Gastrocnemius medialis (tissue), 4 donors: ENCODE data around the gene NOS1AP. TPM values are rescaled to one million over a fixed set of nuclear protein-coding genes. Genes with fewer than 3 reads are reported as not detected.

ENCODE experiments used
- ATAC-seq, 2 donors: fragments of 150-250 bp; one replicate each; pipeline ENCODE4 v1.9.1; 2016
- DNase-seq, 2 donors: peaks; one replicate each; pipeline ENCODE4 v3.0.0-alpha.2; 2019
- H3K27ac ChIP-seq, 4 donors: fragments of 200-600 bp; sonication (generic); 1 replicate in 1 of 4; 2 replicates in 3 of 4; pipeline ENCODE4 v1.5.1; 2016 to 2018; ENCODE audit warnings: mild to moderate bottlenecking in 2 of 4, moderate library complexity in 1 of 4
- H3K27me3 ChIP-seq, 3 donors: fragments of 200-600 bp; sonication (generic) in 2 of 3; 1 replicate in 1 of 3; 2 replicates in 2 of 3; pipeline versions ENCODE4 v1.5.1 to v1.6.0; 2016 to 2019; ENCODE audit warnings: mild to moderate bottlenecking in 1 of 3, moderate library complexity in 1 of 3
- H3K36me3 ChIP-seq, 2 donors: fragments of 200-600 bp; sonication (generic) in 1 of 2; one replicate each; pipeline ENCODE4 v1.5.1; 2017 to 2018
- H3K4me1 ChIP-seq, 2 donors: fragments of 200-600 bp; sonication (generic) in 1 of 2; one replicate each; pipeline ENCODE4 v1.5.1; 2016 to 2017; ENCODE audit warnings: mild to moderate bottlenecking in 2 of 2
- H3K4me3 ChIP-seq, 4 donors: fragments of 200-600 bp; sonication (generic) in 3 of 4; 1 replicate in 1 of 4; 2 replicates in 3 of 4; pipeline ENCODE4 v1.5.1; 2016 to 2019; ENCODE audit warnings: mild to moderate bottlenecking in 2 of 4
- H3K9me3 ChIP-seq, 3 donors: fragments of 200-600 bp; sonication (generic) in 2 of 3; 1 replicate in 1 of 3; 2 replicates in 2 of 3; pipeline ENCODE4 v1.5.1; 2016 to 2019
- POLR2A ChIP-seq, 2 donors: fragments of 450-650 bp; IDR thresholded peaks; one replicate each; pipeline ENCODE4 v1.6.1; 2017; ENCODE audit warnings: antibody characterized with exemption in 2 of 2, mild to moderate bottlenecking in 2 of 2, moderate library complexity in 2 of 2
- in situ Hi-C, 4 donors: fragments of 200-750 bp; cut with MboI; loops; one replicate each; pipeline versions ENCODE4 v1.15.0 to v1.8.0; 2017; ENCODE audit warnings: low sequenced_read_pairs in 4 of 4
- intact Hi-C: fragments of 100-400 bp; cut with DNase I; formaldehyde crosslinking; loops from one replicate; pipeline ENCODE4 v1.15.1; 2023; ENCODE audit warnings: low total_unique reads
- total RNA-seq, 4 donors: library from RNA; depleted of rRNA; stranded (reverse); fragments of >200 nt; gene quantifications; one replicate each; pipeline versions ENCODE4 v1.1.0 to v1.2.3, GENCODE V29; 2016
- TF ChIP-seq, protein P1 (sequence below), 5 experiments: fragments of 450-650 bp in 3 of 5; fragments of 200-600 bp in 2 of 5; sonication (generic) in 2 of 5; IDR thresholded peaks in 4 of 5; conservative IDR thresholded peaks in 1 of 5; 1 replicate in 4 of 5; 2 replicates in 1 of 5; pipeline ENCODE4 v1.5.1; 2016 to 2019; ENCODE audit warnings: antibody characterized with exemption in 5 of 5, mild to moderate bottlenecking in 3 of 5, moderate library complexity in 3 of 5

Gene NOS1AP
- total RNA-seq, 4 donors from 2014 or later, result 0.20 to 0.40 (median 0.25) TPM

DNA sequence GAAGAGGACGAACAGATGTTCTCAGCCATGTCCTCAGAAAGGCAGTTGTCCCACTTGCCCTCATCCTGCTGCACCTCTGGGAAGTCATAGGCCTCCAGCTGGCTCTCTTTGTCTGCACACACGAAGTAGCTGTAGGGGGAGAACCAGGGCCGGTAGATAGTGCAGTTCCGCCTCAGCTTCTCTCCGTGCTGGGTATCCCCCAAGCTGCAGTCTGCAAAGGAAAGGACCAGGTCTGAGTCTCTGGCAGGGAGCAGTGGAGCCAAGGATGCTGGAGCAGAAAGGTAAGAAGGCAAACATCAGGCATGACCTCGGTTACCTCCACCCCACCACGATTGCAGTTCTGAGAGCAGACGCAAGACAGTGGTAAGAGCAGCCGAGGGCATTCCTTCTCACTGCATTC lies 304.9 kb downstream of the NOS1AP start:
- TF ChIP-seq POLR2A (IDR thresholded peaks at IDR 0.05), result no peak
- TF ChIP-seq, protein P1, sequence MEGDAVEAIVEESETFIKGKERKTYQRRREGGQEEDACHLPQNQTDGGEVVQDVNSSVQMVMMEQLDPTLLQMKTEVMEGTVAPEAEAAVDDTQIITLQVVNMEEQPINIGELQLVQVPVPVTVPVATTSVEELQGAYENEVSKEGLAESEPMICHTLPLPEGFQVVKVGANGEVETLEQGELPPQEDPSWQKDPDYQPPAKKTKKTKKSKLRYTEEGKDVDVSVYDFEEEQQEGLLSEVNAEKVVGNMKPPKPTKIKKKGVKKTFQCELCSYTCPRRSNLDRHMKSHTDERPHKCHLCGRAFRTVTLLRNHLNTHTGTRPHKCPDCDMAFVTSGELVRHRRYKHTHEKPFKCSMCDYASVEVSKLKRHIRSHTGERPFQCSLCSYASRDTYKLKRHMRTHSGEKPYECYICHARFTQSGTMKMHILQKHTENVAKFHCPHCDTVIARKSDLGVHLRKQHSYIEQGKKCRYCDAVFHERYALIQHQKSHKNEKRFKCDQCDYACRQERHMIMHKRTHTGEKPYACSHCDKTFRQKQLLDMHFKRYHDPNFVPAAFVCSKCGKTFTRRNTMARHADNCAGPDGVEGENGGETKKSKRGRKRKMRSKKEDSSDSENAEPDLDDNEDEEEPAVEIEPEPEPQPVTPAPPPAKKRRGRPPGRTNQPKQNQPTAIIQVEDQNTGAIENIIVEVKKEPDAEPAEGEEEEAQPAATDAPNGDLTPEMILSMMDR (IDR thresholded peaks at IDR 0.05 in 4 of 5, conservative IDR thresholded peaks at IDR 0.05 in 1 of 5), result no peak
- intact Hi-C loops, result no loop called here
- H3K4me1 ChIP-seq, result no peaks in the 10 kb centered on the region
- no peaks in the 10 kb centered on the region for H3K36me3 ChIP-seq
- in situ Hi-C loops, result no loop called here
- DNase-seq (no peak), ATAC-seq (no peak)
- no peaks in the 10 kb centered on the region for H3K9me3 ChIP-seq
- no peaks in the 10 kb centered on the region for H3K27me3 ChIP-seq
- H3K4me3 ChIP-seq, result no peak overlapping the region
- no peak overlapping the region for H3K27ac ChIP-seq

DNA sequence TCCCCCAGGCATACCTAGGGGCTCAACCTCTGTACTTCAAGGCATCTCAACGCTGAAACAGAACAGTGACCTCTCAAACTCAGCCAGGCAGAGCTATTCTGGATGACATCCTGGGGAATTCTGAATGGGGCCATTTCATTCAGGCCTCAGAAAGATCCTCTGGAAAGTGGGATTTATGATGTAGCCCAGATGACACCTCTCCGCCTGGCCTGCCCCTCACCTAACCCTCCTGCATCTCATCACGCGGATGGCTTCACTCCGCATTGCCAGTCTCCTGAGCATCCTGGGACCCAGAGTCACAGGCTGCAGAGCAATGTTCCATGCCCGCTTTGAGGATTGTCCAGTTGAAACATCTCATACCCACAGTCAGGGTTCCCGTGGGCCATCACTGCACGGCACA lies 306.0 kb downstream of the NOS1AP start:
- no peak for DNase-seq
- TF ChIP-seq, protein P1 (IDR thresholded peaks at IDR 0.05 in 4 of 5, conservative IDR thresholded peaks at IDR 0.05 in 1 of 5), result no peak
- no peak for TF ChIP-seq POLR2A (IDR thresholded peaks at IDR 0.05)
- intact Hi-C loops, result no loop called here
- no peaks in the 10 kb centered on the region for H3K9me3 ChIP-seq
- H3K4me1 ChIP-seq, result no peaks in the 10 kb centered on the region
- no peak overlapping the region for H3K27ac ChIP-seq
- no peak overlapping the region for H3K4me3 ChIP-seq
- no peaks in the 10 kb centered on the region for H3K27me3 ChIP-seq
- ATAC-seq, result no peak
- in situ Hi-C loops, result no loop called here
- no peaks in the 10 kb centered on the region for H3K36me3 ChIP-seq

DNA sequence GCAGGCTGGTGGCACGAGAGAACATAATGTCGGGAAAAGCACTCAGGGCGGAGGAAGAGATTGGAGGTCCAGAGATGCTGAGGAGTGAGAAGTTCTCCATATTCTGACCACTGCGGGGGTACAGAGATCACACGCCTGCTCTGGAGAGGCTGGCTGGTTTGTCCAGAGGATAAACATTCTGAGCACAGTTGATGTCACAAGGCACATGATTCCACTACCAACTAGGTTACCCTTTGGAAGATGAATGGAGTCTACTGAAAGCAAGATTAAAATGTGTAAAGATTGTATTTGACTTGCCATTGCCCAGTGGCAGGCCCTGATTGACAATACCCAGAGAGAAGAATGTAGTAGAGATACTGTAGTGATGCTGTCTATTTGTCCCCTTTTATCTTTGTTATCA lies 307.2 kb downstream of the NOS1AP start, which contains the start of gene SPATA46:
TSS of gene SPATA46 (minus strand) at position 164 of the 400 bp plus-strand sequence. CDS start at position 100, 64 bp downstream.
- Histone ChIP-seq H3K36me3 (no peaks in the 10 kb centered on the region), H3K4me1 (no peaks in the 10 kb centered on the region), H3K4me3 (no peak within 1 kb of the TSS), H3K9me3 (no peaks in the 10 kb centered on the region), H3K27me3 (no peaks in the 10 kb centered on the region), H3K27ac (no peak within 1 kb of the TSS)
- no peak for ATAC-seq
- DNase-seq, result no peak
- intact Hi-C loops (no loop called here), in situ Hi-C loops (no loop called here)
- no peak for TF ChIP-seq POLR2A (IDR thresholded peaks at IDR 0.05)

DNA sequence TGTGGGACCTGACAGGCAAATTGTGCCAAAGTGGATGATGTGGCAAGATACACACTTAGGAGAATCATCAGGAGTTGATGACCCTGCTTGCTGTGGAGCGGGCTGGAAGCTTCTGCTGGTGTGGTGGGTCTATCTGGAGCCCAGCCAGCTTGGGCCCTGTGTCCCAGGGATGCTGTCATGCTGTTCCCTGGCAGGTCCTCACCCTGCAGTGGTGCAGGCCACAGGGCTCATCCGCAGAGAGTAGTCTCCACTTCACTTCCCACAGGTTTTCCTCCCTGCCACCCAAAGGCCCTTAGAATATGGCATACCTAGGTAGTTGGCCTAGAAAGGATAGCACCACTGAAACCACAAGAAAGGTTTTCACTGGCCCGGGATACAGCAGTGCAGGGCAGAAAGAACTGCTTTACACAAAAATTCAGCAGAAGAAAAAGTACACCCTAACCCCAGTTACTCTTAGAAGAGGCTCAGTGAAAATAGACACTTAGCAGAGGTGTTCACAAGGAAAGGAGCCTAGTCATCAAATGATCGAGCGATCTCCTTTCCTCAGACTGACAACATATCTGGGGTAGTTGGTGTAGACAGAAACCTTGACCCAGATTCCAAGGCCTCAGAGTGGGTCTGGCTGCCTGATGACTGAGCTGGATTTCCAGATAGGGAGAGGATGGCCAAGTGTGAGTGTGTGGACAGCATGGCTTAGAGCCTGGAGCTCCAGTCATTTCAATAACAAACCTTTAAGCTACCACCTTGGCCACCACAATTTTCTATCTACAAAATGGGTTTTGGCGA lies 310.8 kb downstream of the NOS1AP start:
- no peak overlapping the region for H3K4me3 ChIP-seq
- intact Hi-C loops (no loop called here), in situ Hi-C loops (no loop called here)
- H3K27me3 ChIP-seq, result no peaks in the 10 kb centered on the region
- ATAC-seq (no peak), DNase-seq (no peak)
- H3K4me1 ChIP-seq, result no peaks in the 10 kb centered on the region
- no peaks in the 10 kb centered on the region for H3K9me3 ChIP-seq
- no peaks in the 10 kb centered on the region for H3K36me3 ChIP-seq
- no peak overlapping the region for H3K27ac ChIP-seq
- TF ChIP-seq, protein P1 (IDR thresholded peaks at IDR 0.05 in 4 of 5, conservative IDR thresholded peaks at IDR 0.05 in 1 of 5), result no peak
- no peak for TF ChIP-seq POLR2A (IDR thresholded peaks at IDR 0.05)

DNA sequence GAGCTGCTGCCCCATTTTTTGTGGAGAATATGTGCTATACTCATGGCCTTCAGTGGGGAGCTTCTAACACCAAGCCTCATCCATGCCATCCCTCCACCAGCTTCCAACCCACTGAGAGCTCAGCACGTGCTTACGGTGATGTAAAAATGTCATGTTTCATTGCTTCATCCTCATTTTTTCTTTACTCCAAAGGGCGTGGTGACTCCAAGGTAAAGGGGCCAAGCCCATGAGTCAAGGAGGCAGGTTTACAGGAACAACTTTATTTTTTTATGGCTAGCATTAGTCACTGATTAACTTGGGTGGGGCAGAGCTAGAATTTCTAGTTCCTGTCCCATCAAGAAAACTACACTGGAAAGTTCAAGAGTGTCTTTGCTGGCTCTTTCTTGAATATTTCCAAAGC lies 311.9 kb downstream of the NOS1AP start, which contains the start of gene C1orf226:
TSS of gene C1orf226 (plus strand) at position 346 of the 400 bp plus-strand sequence. CDS start 174 bp downstream, outside the sequence.
- Histone ChIP-seq H3K27ac (no peak within 1 kb of the TSS), H3K9me3 (no peaks in the 10 kb centered on the region), H3K27me3 (no peaks in the 10 kb centered on the region), H3K36me3 (no peaks in the 10 kb centered on the region), H3K4me1 (no peaks in the 10 kb centered on the region), H3K4me3 (no peak within 1 kb of the TSS)
- ATAC-seq (no peak), DNase-seq (no peak)
- no peak for TF ChIP-seq POLR2A (IDR thresholded peaks at IDR 0.05)
- TF ChIP-seq, protein P1 (IDR thresholded peaks at IDR 0.05 in 4 of 5, conservative IDR thresholded peaks at IDR 0.05 in 1 of 5), result no peak
- intact Hi-C loops, result no loop called here
- in situ Hi-C loops, result no loop called here
